Neural cell (in vitro differentiated cells): ENCODE measurements around the gene AP2B1.

ENCODE experiments used
- CTCF ChIP-seq: fragments of 450-650 bp; IDR thresholded peaks from 2 replicates; pipeline ENCODE4 v1.5.1; 2014; ENCODE audit warnings: antibody characterized with exemption, mild to moderate bottlenecking, moderate library complexity; ENCODE audit not compliant: poor library complexity, severe bottlenecking
- EP300 ChIP-seq: fragments of 450-650 bp; conservative IDR thresholded peaks from 2 replicates; pipeline ENCODE4 v1.6.1; 2014; ENCODE audit warnings: antibody characterized with exemption, mild to moderate bottlenecking, moderate library complexity; ENCODE audit not compliant: poor library complexity, severe bottlenecking
- EZH2 ChIP-seq: fragments of 200-600, 300-800 bp; shearing (Covaris generic), sonication (generic); IDR thresholded peaks from 2 replicates; pipeline ENCODE4 v1.6.1; 2014; ENCODE audit warnings: antibody characterized with exemption, low read length, borderline replicate concordance, mild to moderate bottlenecking; ENCODE audit not compliant: insufficient read depth, poor library complexity, severe bottlenecking
- POLR2AphosphoS5 ChIP-seq: IDR thresholded peaks from 2 replicates; pipeline ENCODE4 v1.6.1; 2012
- TAF1 ChIP-seq: IDR thresholded peaks from 2 replicates; pipeline ENCODE4 v1.6.1; 2012; ENCODE audit warnings: low read depth

- no peak for TF ChIP-seq POLR2AphosphoS5
- no peak for TF ChIP-seq CTCF
- TF ChIP-seq EP300 = no peak
- no peak for TF ChIP-seq EZH2
- no peak for TF ChIP-seq TAF1
Measured at GRCh38 chr17:35766489-35766877, 179.4 kb downstream of the AP2B1 start.
